PFSK-1 (cell line): ENCODE measurements around the gene DCAF5.

Source experiments
- FOXP2 ChIP-seq: optimal IDR thresholded peaks from 2 replicates; pipeline ENCODE3; 2011; ENCODE audit warnings: borderline replicate concordance, control low read depth, inconsistent platforms; ENCODE audit not compliant: insufficient read depth; ENCODE audit errors: extremely low read length, extremely low read depth
- POLR2AphosphoS5 ChIP-seq: IDR thresholded peaks from 2 replicates; pipeline ENCODE4 v1.6.1; 2012; ENCODE audit warnings: low read depth, mild to moderate bottlenecking, control low read depth, low read length, moderate library complexity
- SIN3A ChIP-seq: IDR thresholded peaks from 2 replicates; pipeline ENCODE4 v1.6.1; 2012; ENCODE audit warnings: mild to moderate bottlenecking, low read length, moderate library complexity, borderline replicate concordance; ENCODE audit not compliant: insufficient read depth
- TAF1 ChIP-seq: IDR thresholded peaks from 2 replicates; pipeline ENCODE4 v1.6.1; 2012; ENCODE audit warnings: low read length, control low read depth, borderline replicate concordance; ENCODE audit not compliant: insufficient read depth
- TF ChIP-seq, protein P1 (sequence below), 2 experiments: IDR thresholded peaks; 2 replicates each; pipeline versions ENCODE4 v1.6.1 to v1.8.0; 2011 to 2012; ENCODE audit warnings: low read depth in 2 of 2, low read length in 2 of 2, control low read depth in 1 of 2, inconsistent platforms in 1 of 2, mild to moderate bottlenecking in 1 of 2, moderate library complexity in 1 of 2; ENCODE audit not compliant: insufficient read depth in 1 of 2

The DCAF5 gene

DNA sequence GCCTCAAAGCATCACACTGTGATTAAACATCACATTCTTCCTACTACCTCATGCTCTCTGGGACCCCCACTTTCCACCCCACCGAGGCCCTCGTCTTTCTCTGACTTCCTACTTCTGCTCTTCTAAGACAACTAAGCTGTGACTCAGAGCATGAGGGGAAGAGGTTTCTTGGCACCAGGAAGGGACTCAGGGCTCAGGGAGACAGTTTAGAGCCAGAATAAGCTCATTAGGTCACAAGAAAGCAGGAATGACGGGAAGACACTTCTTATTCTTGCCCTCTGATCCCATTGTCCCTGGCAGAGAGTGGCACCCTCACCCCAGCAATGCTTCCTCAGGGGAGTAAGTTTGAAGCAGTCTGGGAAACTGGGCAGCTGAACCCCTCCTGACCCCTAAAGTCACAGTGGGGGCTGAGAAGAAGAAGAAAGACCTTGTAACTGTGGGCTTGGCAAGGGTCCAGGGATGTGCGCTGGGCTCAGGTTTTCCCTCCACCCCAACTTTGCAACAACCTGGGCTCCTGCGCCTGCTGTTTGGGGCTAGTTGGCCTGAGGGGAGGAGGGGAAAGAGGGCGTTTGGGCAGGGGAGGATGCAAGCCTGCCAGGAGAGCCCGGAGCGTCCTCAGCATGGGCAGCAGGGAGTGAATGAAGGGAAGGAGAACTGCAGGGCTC is 109.2 kb downstream of the DCAF5 start:
- TF ChIP-seq, protein P1, sequence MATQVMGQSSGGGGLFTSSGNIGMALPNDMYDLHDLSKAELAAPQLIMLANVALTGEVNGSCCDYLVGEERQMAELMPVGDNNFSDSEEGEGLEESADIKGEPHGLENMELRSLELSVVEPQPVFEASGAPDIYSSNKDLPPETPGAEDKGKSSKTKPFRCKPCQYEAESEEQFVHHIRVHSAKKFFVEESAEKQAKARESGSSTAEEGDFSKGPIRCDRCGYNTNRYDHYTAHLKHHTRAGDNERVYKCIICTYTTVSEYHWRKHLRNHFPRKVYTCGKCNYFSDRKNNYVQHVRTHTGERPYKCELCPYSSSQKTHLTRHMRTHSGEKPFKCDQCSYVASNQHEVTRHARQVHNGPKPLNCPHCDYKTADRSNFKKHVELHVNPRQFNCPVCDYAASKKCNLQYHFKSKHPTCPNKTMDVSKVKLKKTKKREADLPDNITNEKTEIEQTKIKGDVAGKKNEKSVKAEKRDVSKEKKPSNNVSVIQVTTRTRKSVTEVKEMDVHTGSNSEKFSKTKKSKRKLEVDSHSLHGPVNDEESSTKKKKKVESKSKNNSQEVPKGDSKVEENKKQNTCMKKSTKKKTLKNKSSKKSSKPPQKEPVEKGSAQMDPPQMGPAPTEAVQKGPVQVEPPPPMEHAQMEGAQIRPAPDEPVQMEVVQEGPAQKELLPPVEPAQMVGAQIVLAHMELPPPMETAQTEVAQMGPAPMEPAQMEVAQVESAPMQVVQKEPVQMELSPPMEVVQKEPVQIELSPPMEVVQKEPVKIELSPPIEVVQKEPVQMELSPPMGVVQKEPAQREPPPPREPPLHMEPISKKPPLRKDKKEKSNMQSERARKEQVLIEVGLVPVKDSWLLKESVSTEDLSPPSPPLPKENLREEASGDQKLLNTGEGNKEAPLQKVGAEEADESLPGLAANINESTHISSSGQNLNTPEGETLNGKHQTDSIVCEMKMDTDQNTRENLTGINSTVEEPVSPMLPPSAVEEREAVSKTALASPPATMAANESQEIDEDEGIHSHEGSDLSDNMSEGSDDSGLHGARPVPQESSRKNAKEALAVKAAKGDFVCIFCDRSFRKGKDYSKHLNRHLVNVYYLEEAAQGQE (IDR thresholded peaks at IDR 0.05; ENCODE audit: insufficient read depth in 1 of 2, low read depth in 2 of 2, low read length in 2 of 2): no peak
- TF ChIP-seq SIN3A (no peak), TAF1 (no peak), POLR2AphosphoS5 (no peak), FOXP2 (no peak)

DNA sequence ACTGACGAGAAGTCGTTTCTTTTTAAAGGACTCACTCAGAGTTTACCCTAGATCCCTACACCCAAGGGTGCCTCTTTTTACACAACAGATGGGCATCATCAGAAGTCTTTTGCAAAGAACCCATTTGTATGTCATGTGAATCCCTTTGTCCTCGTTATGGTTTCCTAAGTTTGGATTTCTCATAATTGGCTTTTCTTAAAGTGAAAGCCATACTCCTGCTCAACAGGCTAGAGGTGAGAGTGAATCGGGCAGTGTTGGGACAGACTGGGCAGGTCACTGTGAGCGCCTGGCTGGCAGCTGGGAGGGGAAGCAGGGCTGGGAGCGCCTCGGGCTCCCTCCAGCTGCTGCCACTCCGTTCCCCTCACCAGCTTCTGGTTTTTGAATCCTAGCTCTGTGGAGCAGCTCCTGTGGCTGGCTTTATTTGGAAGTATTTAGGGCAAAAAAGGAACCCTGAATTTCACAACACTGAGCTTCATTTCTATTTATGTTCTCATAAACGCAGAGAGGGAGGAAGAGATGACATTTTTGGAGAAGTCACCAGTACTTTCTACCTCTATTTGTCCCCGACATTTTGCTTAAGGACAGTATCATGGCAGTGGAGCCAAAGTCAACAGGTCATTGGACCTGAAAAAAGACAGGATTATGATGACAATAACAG is 110.0 kb downstream of the DCAF5 start:
- TF ChIP-seq, protein P1 (IDR thresholded peaks at IDR 0.05; ENCODE audit: insufficient read depth in 1 of 2, low read depth in 2 of 2, low read length in 2 of 2): no peak
- TF ChIP-seq TAF1: no peak
- no peak for TF ChIP-seq FOXP2
- no peak for TF ChIP-seq POLR2AphosphoS5
- no peak for TF ChIP-seq SIN3A

GRCh38 chr14:69042299-69042698 is 110.6 kb downstream of the DCAF5 start:
- TF ChIP-seq FOXP2 (no peak), SIN3A (no peak)

- no peak for TF ChIP-seq SIN3A
Observed at GRCh38 chr14:69041783-69042182, 111.1 kb downstream of the DCAF5 start.

- TF ChIP-seq TAF1 (no peak), SIN3A (no peak), FOXP2 (no peak)
Observed at GRCh38 chr14:69040353-69040752, 112.6 kb downstream of the DCAF5 start.

GRCh38 chr14:69039288-69039628 is 113.7 kb downstream of the DCAF5 start:
- TF ChIP-seq SIN3A (no peak), TAF1 (no peak), FOXP2 (no peak), POLR2AphosphoS5 (no peak)
- TF ChIP-seq, protein P1 (IDR thresholded peaks at IDR 0.05; ENCODE audit: insufficient read depth in 1 of 2, low read depth in 2 of 2, low read length in 2 of 2): no peak
